ENCODE data around the gene SMAD6. TPM values are rescaled to one million over a fixed set of nuclear protein-coding genes. Genes with fewer than 3 reads are reported as not detected.
A peak's percentile ranks its signal among the peaks of the same experiment; 100 is the strongest.

The SMAD6 gene
- total RNA-seq = 10 to 100 TPM; 17.4 to 18.4 TPM
- long read RNA-seq, donor 1, transcript SMAD6-201 (4 exons, 3,835 nt) = major isoform, 12 of 16 reads
- long read RNA-seq, donor 1, partial matches to known transcripts = 0 of 16 reads
- long read RNA-seq, donor 1, other reads (novel, unspliced or antisense) = 4 of 16 reads
- long read RNA-seq, donor 2, partial matches to known transcripts = 1 of 14 reads
- long read RNA-seq, donor 2, other reads (novel, unspliced or antisense) = 13 of 14 reads

GRCh38 chr15:66702035-66702786 lies at the start of gene SMAD6:
Gene SMAD6 (plus strand): TSS chr15:66702236. CDS start chr15:66703259, 1,023 bp downstream.
- intact Hi-C loops (cut with DNase I) = loop anchor here in 1 of 2 donors (1.0 kb wide), 1 partner anchor 142 kb away; no protein-coding TSS in a partner anchor
- peak; percentile 99 for DNase-seq (ENCODE audit: low spot score)

- intact Hi-C loops (cut with DNase I) = no loop called here
- no peak for DNase-seq (ENCODE audit: low spot score)
Observed at GRCh38 chr15:66652806-66653205, 49.2 kb upstream of the SMAD6 start.

GRCh38 chr15:66653398-66653797 lies 48.6 kb upstream of the SMAD6 start:
- intact Hi-C loops (cut with DNase I) = no loop called here
- no peak for DNase-seq (ENCODE audit: low spot score)

GRCh38 chr15:66653852-66654251 lies 48.2 kb upstream of the SMAD6 start:
- DNase-seq (ENCODE audit: low spot score) = no peak
- intact Hi-C loops (cut with DNase I) = no loop called here

GRCh38 chr15:66654361-66654738 lies 47.7 kb upstream of the SMAD6 start:
- intact Hi-C loops (cut with DNase I) = no loop called here
- DNase-seq (ENCODE audit: low spot score) = no peak

- no peak for DNase-seq (ENCODE audit: low spot score)
- intact Hi-C loops (cut with DNase I) = no loop called here
Observed at GRCh38 chr15:66654739-66655375, 47.2 kb upstream of the SMAD6 start.

GRCh38 chr15:66655511-66655910 lies 46.5 kb upstream of the SMAD6 start:
- intact Hi-C loops (cut with DNase I) = no loop called here
- no peak for DNase-seq (ENCODE audit: low spot score)

GRCh38 chr15:66655997-66656396 lies 46.0 kb upstream of the SMAD6 start:
- intact Hi-C loops (cut with DNase I) = no loop called here
- no peak for DNase-seq (ENCODE audit: low spot score)

GRCh38 chr15:66657185-66658020 lies 44.6 kb upstream of the SMAD6 start:
- DNase-seq (ENCODE audit: low spot score) = no peak
- intact Hi-C loops (cut with DNase I) = no loop called here

GRCh38 chr15:66658044-66658443 lies 44.0 kb upstream of the SMAD6 start:
- DNase-seq (ENCODE audit: low spot score) = no peak
- intact Hi-C loops (cut with DNase I) = no loop called here

- intact Hi-C loops (cut with DNase I) = no loop called here
- no peak for DNase-seq (ENCODE audit: low spot score)
Observed at GRCh38 chr15:66658855-66659254, 43.2 kb upstream of the SMAD6 start.

GRCh38 chr15:66659384-66659783 lies 42.7 kb upstream of the SMAD6 start:
- intact Hi-C loops (cut with DNase I) = no loop called here

GRCh38 chr15:66661432-66662096 lies 40.5 kb upstream of the SMAD6 start:
- intact Hi-C loops (cut with DNase I) = no loop called here
- DNase-seq (ENCODE audit: low spot score) = no peak

More at GRCh38 chr15:66659384-66659783, 42.7 kb upstream of the SMAD6 start:
- DNase-seq (ENCODE audit: low spot score) = no peak

- no peak for DNase-seq (ENCODE audit: low spot score)
- intact Hi-C loops (cut with DNase I) = no loop called here
Observed at GRCh38 chr15:66662522-66662921, 39.5 kb upstream of the SMAD6 start.

GRCh38 chr15:66663664-66664063 lies 38.4 kb upstream of the SMAD6 start:
- DNase-seq (ENCODE audit: low spot score) = no peak
- intact Hi-C loops (cut with DNase I) = no loop called here

GRCh38 chr15:66670175-66670574 lies 31.9 kb upstream of the SMAD6 start:
- intact Hi-C loops (cut with DNase I) = no loop called here
- DNase-seq (ENCODE audit: low spot score) = no peak

GRCh38 chr15:66670762-66671580 lies 31.1 kb upstream of the SMAD6 start:
- no peak for DNase-seq (ENCODE audit: low spot score)
- intact Hi-C loops (cut with DNase I) = no loop called here

GRCh38 chr15:66672867-66673266 lies 29.2 kb upstream of the SMAD6 start:
- no peak for DNase-seq (ENCODE audit: low spot score)
- intact Hi-C loops (cut with DNase I) = no loop called here

Measured in posterior vena cava (tissue), 2 donors.